COLO668 (cell line): ENCODE data around the gene CYP27C1.
"Not testable (repeated sequence)": the region's sequence is repeated elsewhere in the genome, so short reads cannot be mapped to it uniquely, and the experiment has no call there.

Experiments used
- DNase-seq: peaks from one replicate; lab custom pipeline; 2025; ENCODE audit not compliant: unreplicated experiment; lab: John Stamatoyannopoulos, UW

The CYP27C1 gene, protein sequence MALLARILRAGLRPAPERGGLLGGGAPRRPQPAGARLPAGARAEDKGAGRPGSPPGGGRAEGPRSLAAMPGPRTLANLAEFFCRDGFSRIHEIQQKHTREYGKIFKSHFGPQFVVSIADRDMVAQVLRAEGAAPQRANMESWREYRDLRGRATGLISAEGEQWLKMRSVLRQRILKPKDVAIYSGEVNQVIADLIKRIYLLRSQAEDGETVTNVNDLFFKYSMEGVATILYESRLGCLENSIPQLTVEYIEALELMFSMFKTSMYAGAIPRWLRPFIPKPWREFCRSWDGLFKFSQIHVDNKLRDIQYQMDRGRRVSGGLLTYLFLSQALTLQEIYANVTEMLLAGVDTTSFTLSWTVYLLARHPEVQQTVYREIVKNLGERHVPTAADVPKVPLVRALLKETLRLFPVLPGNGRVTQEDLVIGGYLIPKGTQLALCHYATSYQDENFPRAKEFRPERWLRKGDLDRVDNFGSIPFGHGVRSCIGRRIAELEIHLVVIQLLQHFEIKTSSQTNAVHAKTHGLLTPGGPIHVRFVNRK

DNA sequence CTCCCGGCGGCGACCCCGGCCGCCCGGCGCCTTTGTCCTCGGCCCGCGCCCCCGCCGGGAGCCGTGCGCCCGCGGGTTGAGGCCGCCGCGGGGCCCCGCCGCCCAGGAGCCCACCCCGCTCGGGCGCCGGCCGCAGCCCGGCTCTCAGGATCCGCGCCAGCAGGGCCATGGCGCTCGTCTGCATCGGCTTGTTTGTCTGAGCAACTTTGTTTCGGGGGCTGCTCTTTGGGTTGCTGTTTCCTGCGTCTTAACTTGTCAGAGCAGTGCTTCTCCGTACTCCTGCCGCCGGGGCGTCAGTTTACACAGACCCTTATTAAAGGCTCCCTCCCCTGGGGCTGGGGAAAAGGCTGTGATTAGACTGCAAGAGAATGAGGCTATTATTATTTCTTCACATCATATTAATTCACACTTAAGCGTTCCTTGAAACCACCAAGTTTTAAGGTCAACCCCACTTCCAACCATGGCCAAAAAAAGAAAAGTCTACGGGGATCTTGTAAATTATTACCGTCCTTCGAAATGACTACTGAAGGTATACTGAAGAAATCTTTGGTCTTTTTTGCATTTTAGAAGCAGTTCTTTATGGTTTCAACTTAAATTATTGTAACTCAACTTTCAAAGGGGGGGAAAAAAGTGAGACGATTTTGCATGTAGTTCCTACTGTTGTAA, at the start of gene CYP27C1:
CYP27C1 (minus strand) TSS at position 198 of the 666 bp plus-strand sequence; CDS start at position 169, 29 bp downstream.
- DNase-seq = peak; percentile 52

DNA sequence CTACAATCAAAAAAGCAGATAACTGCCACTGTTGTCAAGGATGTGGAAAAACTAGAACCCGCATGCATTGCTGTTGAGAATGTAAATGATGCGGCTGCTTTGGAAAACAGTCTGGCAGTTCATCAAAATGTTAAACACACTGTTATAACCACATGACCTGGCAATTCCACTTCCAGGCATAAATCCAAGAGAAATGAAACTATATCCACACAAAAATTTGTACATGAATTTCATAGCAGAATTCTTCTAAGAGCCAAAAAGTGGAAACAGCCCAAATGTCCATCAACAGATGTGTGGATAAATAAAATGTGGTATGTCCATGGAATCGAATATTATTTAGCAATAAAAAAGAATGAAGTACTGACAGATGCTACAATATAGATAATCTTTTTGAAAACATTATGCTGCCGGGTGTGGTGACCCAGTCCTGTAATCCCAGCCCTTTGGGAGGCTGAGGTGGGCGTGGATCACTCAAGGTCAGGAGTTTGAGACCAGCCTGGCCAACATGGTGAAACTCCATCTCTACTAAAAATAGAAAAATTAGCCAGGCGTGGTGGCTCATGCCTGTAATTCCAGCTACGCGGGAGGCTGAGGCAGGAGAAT, 41.8 kb upstream of the CYP27C1 start:
- DNase-seq = no peak

DNA sequence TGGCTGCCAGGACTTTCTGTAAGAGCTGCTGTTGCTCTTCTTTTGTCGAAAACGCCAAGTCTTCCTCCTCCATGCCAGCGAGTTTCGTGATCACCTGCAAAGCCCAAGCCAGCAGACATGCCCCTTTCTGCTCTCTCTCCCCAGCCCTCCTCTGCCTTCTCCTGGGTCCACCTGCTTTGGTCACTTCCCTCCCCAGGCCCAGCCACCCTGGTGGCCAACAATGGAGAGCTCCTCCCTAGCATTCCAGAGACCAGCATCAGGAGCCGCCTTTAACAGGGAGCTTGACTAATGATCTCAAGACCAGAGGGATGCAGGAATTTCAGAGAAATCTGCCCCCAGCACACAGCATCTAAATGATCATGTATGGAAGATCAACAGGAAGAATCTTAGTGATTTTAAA, 39.3 kb upstream of the CYP27C1 start:
- DNase-seq = no peak

DNA sequence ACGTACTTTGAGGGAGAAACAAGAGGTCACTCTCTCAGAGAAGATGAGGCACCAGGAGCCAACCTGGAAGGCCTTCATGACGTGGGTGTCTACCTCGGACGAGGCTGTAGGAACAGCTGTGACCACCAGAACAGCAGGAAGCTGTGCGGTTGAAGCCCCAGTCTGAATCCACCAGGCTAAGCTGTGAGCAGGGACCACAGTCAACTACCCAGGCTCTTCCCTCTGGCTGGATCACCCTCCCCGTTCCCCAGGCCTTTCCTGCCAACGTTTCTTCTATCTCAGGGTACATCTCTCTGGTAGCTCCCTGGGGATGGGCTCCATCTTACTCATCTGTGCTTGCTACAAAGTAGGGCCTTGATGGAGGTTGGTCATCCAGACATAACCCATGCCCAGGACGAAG, 36.8 kb upstream of the CYP27C1 start:
- DNase-seq = no peak

DNA sequence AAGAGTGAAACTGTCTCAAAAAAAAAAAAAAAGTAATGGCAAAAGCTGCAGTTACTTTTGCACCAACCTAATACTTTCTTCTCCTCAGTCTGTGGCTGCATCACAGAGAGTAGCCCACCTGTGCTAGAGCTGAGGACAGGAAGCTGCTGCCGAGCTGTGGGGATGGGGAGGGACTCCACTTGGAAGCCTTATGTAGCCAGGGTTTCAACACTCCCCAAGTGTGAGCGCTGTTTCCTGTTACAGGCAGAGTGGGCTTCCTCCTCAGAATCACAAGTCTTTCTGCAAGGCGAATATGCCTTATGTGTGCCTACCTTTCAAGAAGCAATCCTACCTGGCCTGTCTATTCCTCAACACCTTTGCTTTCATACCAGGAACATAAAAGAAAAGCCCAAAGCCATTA, 36.3 kb upstream of the CYP27C1 start:
- no peak for DNase-seq

DNA sequence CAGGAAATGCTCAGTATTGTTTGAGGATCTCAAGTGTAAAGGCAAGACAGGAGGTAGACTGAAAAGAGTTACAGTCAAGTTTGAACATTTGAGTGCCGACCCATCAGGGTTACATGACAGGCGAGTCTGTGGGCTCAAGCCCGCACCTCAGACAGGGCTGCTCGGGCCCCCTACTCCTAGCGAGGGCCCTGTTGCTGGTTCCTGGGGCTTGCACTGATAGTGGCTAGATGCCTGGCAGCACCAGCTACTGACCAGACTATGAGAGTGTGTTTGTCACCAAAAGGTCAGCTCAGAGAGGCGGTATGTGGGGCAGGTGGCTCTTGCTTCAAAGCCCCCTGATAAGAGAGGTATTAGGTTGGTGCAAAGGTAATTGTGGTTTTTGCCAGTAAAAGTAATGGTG, 35.6 kb upstream of the CYP27C1 start:
- DNase-seq = no peak

DNA sequence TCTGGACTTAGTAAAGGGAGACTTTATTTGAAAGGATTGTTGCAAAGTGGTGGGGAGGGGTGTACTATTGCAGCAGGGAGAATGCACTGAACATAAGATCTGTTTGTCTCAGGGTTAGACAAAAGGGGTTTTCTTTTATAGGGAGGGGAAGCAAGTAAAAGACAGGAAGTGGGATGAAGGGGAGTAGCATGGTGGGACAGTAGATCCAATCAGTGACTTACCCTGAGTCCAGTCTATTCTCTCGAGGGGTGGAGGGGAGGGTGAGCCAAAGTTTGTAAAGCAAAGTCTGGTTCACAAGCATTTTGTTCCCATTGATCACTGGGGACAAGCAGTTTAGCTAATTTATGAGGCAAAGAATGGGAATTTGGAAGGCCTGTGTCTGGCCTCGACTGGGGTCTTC, 35.0 kb upstream of the CYP27C1 start:
- no peak for DNase-seq

DNA sequence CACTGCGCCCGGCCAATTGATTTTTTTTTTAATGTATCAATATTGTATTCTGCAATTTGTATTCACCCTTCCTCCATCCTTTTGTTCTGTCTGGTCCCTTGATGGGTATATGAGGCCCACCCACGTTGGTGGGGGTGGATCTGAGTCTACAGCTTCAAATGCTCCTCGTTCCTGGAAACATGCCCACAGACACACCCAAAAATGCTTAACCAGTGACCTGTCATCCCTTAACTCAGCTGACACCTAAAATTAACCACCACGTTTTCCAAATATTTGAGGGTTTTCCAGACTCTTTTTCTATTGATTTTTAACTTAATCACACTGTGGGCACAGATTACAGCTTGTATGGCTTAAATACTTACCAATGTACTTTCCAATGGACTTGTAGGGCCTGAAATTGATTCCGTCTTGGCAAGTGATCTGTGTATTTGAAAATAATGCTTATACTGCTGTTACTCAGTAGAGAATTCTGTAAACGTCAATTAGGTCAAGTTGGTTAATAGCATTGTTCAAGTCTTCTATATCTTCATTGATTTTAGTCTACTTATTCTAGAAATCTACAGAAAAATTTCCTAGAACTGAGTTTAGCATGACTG, 34.4 kb upstream of the CYP27C1 start:
- no peak for DNase-seq

DNA sequence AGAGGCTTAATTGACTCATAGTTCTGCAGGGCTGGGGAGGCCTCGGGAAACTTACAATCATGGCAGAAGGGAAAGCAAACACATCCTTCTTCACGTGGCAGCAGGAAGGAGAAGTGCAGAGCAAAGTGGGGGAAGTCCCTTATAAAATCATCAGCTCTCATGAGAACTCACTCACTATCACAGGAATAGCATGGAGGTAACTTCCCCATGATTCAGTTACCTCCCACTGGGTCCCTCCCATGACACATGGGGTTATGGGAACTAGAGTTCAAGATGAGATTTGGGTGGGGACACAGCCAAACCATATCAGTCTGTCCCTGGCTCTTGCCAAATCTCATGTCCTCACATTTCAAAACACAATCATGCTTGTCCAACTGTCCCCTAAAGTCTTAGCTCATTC, 21.1 kb upstream of the CYP27C1 start:
- not testable (repeated sequence) for DNase-seq

DNA sequence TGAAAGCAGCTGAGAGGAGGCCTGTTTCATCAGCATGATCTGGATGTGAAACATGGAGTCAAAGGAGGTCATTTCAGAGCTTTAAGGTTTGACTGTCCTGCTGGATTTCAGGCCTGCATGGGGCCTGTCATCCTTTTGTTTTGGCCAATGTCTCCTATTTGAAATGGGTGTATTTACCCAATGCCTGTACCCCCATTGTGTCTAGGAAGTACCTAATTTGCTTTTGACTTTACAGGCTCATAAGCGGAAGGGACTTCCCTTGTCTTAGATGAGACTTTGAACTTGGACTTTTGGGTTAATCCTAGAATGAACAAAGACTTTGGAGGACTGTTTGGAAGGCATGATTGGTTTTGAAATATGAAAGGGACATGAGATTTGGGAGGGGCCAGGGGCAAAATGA, 19.3 kb upstream of the CYP27C1 start:
- DNase-seq = no peak

DNA sequence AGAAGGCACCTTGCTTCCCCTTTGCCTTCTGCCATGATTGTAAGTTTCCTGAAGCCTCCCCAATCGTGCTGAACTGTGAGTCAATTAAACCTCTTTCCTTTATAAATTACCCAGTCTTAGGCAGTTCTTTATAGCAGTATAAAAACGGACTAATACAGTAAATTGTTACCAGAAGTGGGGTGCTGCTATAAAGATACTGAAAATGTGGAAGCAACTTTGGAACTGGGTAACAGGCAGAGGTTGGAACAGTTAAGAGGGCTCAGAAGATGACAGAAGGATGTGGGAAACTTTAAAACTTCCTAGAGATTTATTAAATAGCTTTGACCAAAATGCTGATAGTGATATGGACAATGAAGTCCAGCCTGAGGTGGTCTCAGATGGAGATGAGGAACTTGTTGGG, 17.7 kb upstream of the CYP27C1 start:
- not testable (repeated sequence) for DNase-seq

DNA sequence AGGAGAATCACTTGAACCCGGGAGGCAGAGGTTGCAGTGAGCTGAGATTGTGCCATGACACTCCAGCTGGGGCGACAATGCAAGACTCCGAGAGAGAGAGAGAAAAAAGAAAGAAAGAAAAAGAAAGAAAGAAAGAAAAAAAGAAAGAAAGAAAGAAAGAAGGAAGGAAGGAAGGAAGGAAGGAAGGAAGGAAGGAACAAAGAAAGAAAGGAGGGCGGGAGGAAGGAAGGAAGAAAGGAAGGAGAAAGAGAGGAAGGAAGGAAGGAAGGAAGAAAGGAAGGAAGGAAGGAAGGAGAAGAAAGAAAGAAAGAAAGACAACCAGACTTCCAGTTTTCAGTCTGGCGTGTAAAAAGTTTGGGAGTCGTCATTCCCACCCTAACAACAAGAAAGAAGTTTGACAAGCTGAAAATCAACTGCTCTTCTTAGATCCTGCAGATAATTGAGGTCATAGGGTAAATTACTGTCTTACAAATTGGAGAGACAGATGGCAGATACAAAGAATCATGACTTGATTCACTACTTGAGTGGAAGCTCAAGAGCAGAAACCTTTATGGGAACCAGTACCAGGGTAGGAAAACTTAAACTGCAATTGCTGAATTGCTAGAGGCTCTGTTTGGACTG, 15.1 kb upstream of the CYP27C1 start:
- DNase-seq = no peak

DNA sequence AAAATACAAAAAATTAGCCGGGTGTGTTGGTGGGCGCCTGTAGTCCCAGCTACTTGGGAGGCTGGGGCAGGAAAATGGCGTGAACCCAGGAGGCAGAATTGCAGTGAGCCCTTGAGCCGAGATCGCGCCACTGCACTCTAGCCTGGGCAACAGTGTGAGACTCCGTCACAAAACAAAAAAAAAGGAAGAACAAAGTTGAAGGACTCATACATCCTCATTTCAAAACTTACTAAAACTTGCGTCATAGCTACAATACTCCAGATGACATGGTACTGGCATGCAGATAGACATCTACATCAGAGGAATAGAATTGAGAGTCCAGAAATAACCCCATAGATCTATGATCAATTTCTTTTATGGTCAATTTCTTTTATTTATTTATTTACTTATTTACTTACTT, 13.6 kb upstream of the CYP27C1 start:
- DNase-seq = no peak

DNA sequence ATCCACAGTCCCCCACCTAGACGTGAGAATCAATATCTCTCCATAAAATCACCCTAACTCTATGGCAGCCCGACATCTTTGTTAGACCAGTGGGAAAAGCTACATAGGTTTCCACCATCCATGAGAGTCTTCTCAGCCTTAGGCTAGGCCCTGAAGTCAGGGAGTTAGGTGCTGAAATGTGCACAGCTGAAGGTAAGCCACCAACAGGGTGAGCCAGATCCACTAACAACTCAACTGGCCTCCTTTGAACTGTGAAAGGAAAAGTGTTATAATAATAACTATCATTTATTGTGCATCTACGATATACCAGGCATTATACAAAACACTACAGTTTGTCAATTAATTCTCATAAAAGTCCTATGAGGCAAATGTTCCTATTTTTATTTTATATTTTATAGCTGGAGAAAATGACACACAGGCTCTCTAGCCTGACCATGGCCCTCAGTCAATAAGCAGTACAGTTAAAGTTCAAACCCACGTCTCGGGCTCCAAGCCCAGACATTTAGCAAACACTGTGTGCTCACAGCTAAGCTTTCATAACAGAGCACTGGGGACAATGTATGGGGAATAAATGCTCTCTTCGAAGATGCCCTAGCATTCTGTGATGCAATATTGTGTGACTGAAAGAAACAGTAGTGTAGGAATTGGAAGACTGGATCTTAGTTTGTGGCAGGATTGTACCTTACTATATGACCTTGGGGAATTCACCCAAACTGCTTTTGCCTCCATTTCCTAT, 11.2 kb upstream of the CYP27C1 start:
- no peak for DNase-seq

DNA sequence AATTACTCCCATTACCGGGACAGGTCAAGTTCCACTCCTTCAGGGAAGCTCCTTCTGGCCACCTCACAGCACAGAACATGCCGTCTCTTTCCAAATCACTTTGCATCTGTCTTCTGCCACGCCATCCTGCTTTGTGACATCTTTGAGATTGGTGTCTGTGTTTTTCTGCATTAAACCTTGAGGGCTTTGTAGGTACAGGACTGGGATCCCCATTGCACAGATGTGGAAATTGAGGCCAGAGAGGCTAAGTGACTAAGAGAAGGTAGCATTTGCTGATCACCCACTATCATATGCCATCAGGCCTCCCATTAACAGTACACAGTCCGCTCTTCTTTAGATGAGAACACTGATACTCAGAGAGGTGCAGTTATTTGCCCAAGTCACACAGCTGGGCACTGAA, 9.5 kb upstream of the CYP27C1 start:
- DNase-seq = no peak

DNA sequence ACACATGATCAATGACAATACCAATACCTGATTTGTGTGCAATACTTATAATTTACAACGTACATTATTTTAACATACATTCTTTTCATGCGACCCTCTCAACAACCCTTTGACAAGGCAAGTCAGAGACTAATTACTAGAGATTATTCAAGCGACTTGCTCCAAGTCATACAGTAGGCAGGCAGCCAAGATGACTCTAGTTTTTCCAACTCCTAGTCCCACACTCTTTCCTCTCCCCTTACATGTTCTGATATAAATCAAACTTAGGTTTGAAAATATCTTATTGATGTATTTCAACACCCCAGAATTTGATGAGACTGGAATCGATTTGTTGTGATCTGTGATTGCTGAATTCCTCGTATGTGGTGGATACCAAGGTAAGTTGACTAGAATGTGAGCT, 8.0 kb upstream of the CYP27C1 start:
- no peak for DNase-seq

DNA sequence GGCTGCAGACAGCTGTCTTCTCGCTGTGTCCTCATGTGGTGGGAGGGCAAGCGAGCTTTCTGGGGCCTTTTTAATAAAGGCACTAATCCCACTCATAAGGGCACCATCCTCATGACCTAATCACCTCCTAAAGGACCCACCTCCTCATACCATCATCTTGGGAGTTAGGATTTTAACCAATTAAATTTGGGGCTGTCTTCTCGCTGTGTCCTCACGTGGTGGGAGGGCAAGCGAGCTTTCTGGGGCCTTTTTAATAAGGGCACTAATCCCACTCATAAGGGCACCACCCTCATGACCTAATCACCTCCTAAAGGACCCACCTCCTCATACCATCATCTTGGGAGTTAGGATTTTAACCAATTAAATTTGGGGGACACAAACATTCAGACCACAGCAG, 7.2 kb upstream of the CYP27C1 start:
- not testable (repeated sequence) for DNase-seq

DNA sequence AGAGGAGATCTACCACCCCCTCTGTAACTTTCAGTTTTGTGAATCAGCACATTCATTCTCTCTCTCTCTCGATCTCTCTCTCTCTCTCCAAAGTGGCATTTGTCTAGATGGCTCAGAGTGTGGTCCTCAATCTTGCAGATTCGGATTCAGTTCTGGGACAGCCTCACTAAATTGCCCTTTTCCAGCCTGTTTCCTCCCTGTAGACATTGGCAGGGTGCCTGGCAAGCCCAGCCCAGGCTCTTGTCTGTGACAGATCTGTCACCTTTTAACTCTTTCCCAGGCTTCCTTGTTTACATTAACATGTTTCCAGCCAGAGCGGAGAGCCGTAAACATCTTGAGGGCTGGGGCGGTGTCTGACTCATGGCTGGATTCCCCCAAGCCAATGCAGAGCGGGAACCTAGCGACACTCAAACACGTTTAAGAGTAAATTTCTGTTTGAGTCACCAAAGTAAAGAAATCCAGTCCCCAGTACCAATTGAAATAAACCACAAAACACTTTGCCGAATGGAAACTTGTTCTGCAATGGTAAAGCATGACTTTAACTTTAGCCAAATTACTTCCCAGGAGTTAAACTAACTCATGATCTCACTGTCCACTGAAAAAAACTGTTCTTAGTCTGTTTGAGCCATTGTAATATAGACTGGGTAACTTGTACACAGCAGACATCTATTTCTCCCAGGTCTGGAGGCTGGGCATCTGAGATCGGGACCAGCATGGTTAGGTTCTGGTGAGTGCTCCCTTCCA, 6.6 kb upstream of the CYP27C1 start:
- DNase-seq = peak; percentile 75

DNA sequence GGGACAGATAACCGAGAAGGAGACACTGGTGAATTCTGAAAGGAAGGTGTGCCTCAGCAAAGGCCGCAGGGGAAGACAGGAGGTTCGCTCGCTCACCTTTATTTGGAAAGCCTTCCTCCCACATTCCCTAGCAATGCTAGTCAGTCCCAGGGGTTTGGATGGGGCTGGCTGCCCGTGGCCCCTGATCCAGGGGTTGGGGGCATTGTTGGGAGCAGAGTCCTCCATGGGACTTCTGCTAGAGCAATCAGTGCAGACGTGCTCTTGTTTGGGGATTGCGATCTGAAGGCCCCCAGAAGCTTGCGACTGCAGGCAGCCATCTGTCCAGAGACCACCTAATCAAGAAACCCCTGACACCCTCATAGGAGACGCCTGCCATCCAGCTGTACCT, 6.0 kb upstream of the CYP27C1 start:
- no peak for DNase-seq
